ENCODE measurements around the gene ABLIM3. TPM values are rescaled to one million over a fixed set of nuclear protein-coding genes. Genes with fewer than 3 reads are reported as not detected.

Gene ABLIM3
- total and polyA plus RNA-seq, 2 of the 8 experiments (the other 6 are each of a cell fraction or from before 2014, with no cell fraction given) = 0.36 to 0.56 TPM

DNA sequence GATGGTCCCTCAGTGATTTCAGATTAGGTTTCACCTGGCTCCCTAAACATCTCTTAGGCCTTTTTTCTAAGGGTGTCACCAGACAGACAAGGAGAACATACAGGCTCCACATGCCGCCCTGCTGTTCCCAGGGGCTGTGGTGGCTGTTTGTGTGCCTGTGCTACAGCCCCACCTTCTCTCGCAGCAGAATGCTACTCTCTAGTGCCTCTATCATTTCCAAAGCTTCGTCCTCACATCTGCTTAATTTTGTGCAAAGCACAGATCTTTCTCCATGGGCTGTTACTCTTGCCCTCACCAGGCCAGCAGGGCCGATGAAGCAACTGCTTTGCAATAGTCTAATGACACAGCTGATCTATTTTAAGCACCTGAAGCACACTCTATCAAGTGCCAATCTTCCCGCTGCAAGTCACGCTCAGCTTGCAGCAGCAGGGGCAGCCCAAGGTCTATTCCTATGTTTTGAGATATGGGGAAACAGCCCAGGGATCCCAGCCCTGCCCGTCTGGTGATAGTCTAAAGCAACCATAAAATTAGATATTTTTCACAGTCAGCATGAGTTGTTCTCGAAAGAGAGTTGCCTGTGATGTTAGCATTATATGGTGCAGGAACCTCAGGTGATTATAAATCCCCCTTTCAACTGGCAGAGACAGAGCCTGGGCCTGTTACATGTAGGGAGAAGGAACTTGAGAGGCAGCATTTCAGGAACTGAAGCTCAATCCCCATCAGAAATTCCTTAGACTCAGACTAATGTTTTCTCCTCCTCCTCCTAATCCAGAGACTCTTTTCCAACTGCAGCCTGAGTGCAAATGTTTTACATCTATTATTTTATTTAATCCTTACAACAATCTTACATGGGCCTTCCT, 12.7 kb downstream of the ABLIM3 start (continued):
- TF ChIP-seq TBP (IDR thresholded peaks at IDR 0.05; ENCODE audit: low read depth, low read length) = no peak
- TF ChIP-seq KDM1A (IDR thresholded peaks at IDR 0.05; ENCODE audit: borderline replicate concordance, low read length) = no peak
- TF ChIP-seq, protein P1, sequence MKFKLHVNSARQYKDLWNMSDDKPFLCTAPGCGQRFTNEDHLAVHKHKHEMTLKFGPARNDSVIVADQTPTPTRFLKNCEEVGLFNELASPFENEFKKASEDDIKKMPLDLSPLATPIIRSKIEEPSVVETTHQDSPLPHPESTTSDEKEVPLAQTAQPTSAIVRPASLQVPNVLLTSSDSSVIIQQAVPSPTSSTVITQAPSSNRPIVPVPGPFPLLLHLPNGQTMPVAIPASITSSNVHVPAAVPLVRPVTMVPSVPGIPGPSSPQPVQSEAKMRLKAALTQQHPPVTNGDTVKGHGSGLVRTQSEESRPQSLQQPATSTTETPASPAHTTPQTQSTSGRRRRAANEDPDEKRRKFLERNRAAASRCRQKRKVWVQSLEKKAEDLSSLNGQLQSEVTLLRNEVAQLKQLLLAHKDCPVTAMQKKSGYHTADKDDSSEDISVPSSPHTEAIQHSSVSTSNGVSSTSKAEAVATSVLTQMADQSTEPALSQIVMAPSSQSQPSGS (IDR thresholded peaks at IDR 0.05; ENCODE audit: low read length) = no peak
- TF ChIP-seq POLR2A (IDR thresholded peaks at IDR 0.05; ENCODE audit: control extremely low read depth in 1 of 2, low read depth in 2 of 2, low read length in 2 of 2) = no peak
